ENCODE measurements around the gene ARHGAP15.

Gene ARHGAP15

GRCh38 chr2:143466391-143466790, 337.2 kb downstream of the ARHGAP15 start:
- DNase-seq, result no peak

GRCh38 chr2:143467011-143467410, 337.8 kb downstream of the ARHGAP15 start:
- DNase-seq, result no peak

GRCh38 chr2:143468341-143468888, 339.2 kb downstream of the ARHGAP15 start:
- DNase-seq, result no peak

- DNase-seq, result no peak
These were observed 340.1 kb downstream of the ARHGAP15 start for GRCh38 chr2:143469323-143469722.

- DNase-seq, result no peak
These were observed 342.3 kb downstream of the ARHGAP15 start for GRCh38 chr2:143471550-143471949.

- DNase-seq, result no peak
These were observed 344.0 kb downstream of the ARHGAP15 start for GRCh38 chr2:143473216-143473615.

- DNase-seq, result no peak
These were observed 344.6 kb downstream of the ARHGAP15 start for GRCh38 chr2:143473820-143474219.

GRCh38 chr2:143474586-143474985, 345.4 kb downstream of the ARHGAP15 start:
- DNase-seq, result no peak

- no peak for DNase-seq
These were observed 346.0 kb downstream of the ARHGAP15 start for GRCh38 chr2:143475041-143475776.

- DNase-seq, result no peak
These were observed 347.3 kb downstream of the ARHGAP15 start for GRCh38 chr2:143476336-143477087.

- no peak for DNase-seq
These were observed 348.7 kb downstream of the ARHGAP15 start for GRCh38 chr2:143477714-143478443.

- DNase-seq, result no peak
These were observed 350.9 kb downstream of the ARHGAP15 start for GRCh38 chr2:143480086-143480485.

- DNase-seq, result no peak
These were observed 351.5 kb downstream of the ARHGAP15 start for GRCh38 chr2:143480601-143481236.

GRCh38 chr2:143481237-143481623, 352.0 kb downstream of the ARHGAP15 start:
- DNase-seq, result no peak

- no peak for DNase-seq
These were observed 352.5 kb downstream of the ARHGAP15 start for GRCh38 chr2:143481733-143482132.

GRCh38 chr2:143482316-143482715, 353.1 kb downstream of the ARHGAP15 start:
- no peak for DNase-seq

GRCh38 chr2:143482771-143483170, 353.6 kb downstream of the ARHGAP15 start:
- DNase-seq, result no peak

- DNase-seq, result no peak
These were observed 357.8 kb downstream of the ARHGAP15 start for GRCh38 chr2:143486976-143487375.

GRCh38 chr2:143489145-143489544, 359.9 kb downstream of the ARHGAP15 start:
- DNase-seq, result no peak

- DNase-seq, result no peak
These were observed 361.9 kb downstream of the ARHGAP15 start for GRCh38 chr2:143491131-143491530.

GRCh38 chr2:143493339-143493738, 364.1 kb downstream of the ARHGAP15 start:
- no peak for DNase-seq

GRCh38 chr2:143497726-143498125, 368.5 kb downstream of the ARHGAP15 start:
- DNase-seq, result no peak

- no peak for DNase-seq
These were observed 369.3 kb downstream of the ARHGAP15 start for GRCh38 chr2:143498496-143498895.

Measured in activated T-cell treated with anti-CD3 and anti-CD28 coated beads, Interleukin-2, amount 50 U/mL, for 1 hour (primary cell).